AG09309 (cell line): Measurements from ENCODE around the gene USP10.

Source experiments
- DNase-seq: peaks from one replicate; pipeline ENCODE4 v3.0.0-alpha.2; 2010; ENCODE audit warnings: low read depth
- H3K4me3 ChIP-seq: 2 replicates; pipeline ENCODE4 v1.5.1; 2011; ENCODE audit warnings: mild to moderate bottlenecking, low read depth, low read length, moderate library complexity; ENCODE audit not compliant: control insufficient read depth
- CTCF ChIP-seq: IDR thresholded peaks from 2 replicates; pipeline ENCODE4 v1.5.1; 2011; ENCODE audit warnings: mild to moderate bottlenecking, low read depth, low read length, inconsistent platforms; ENCODE audit not compliant: insufficient read depth, control insufficient read depth; ENCODE audit errors: missing control alignments

USP10 gene

GRCh38 chr16:84828322-84828721 is 128.5 kb downstream of the USP10 start:
- no peak for DNase-seq
- no peak for TF ChIP-seq CTCF
- no peak overlapping the region for H3K4me3 ChIP-seq
